DLD1 (cell line): ENCODE data around the gene SPATA6.
"Not testable (repeated sequence)": the region's sequence is repeated elsewhere in the genome, so short reads cannot be mapped to it uniquely, and the experiment has no call there.

Source experiments
- in situ Hi-C: cut with HindIII; loops from 2 replicates; pipeline ENCODE4 v1.10.0; 2017; ENCODE audit warnings: low sequenced_read_pairs

The SPATA6 gene

GRCh38 chr1:48462716-48463302, 9.2 kb downstream of the SPATA6 start:
- in situ Hi-C loops, result no loop called here

GRCh38 chr1:48450505-48450904, 21.5 kb downstream of the SPATA6 start:
- in situ Hi-C loops, result no loop called here

- in situ Hi-C loops, result no loop called here
These were observed 23.1 kb downstream of the SPATA6 start for GRCh38 chr1:48448932-48449331.

- in situ Hi-C loops, result not testable (repeated sequence)
These were observed 27.8 kb downstream of the SPATA6 start for GRCh38 chr1:48444186-48444585.

GRCh38 chr1:48442864-48443619, 29.0 kb downstream of the SPATA6 start:
- in situ Hi-C loops, result no loop called here

- in situ Hi-C loops, result not testable (repeated sequence)
These were observed 31.2 kb downstream of the SPATA6 start for GRCh38 chr1:48440786-48441185.

GRCh38 chr1:48439380-48439779, 32.6 kb downstream of the SPATA6 start:
- in situ Hi-C loops, result no loop called here

GRCh38 chr1:48437379-48437778, 34.6 kb downstream of the SPATA6 start:
- in situ Hi-C loops, result not testable (repeated sequence)

- in situ Hi-C loops, result not testable (repeated sequence)
These were observed 36.5 kb downstream of the SPATA6 start for GRCh38 chr1:48435312-48436002.

- in situ Hi-C loops, result no loop called here
These were observed 41.2 kb downstream of the SPATA6 start for GRCh38 chr1:48430832-48431231.

- in situ Hi-C loops, result no loop called here
These were observed 50.0 kb downstream of the SPATA6 start for GRCh38 chr1:48422009-48422408.

GRCh38 chr1:48418742-48419141, 53.3 kb downstream of the SPATA6 start:
- in situ Hi-C loops, result no loop called here

GRCh38 chr1:48415050-48415449, 57.0 kb downstream of the SPATA6 start:
- in situ Hi-C loops, result no loop called here

- in situ Hi-C loops, result no loop called here
These were observed 57.7 kb downstream of the SPATA6 start for GRCh38 chr1:48414264-48414663.

GRCh38 chr1:48405940-48406339, 66.1 kb downstream of the SPATA6 start:
- in situ Hi-C loops, result no loop called here

GRCh38 chr1:48405400-48405799, 66.6 kb downstream of the SPATA6 start:
- in situ Hi-C loops, result no loop called here

GRCh38 chr1:48402599-48402998, 69.4 kb downstream of the SPATA6 start:
- in situ Hi-C loops, result no loop called here

- in situ Hi-C loops, result no loop called here
These were observed 75.8 kb downstream of the SPATA6 start for GRCh38 chr1:48396208-48396607.

- in situ Hi-C loops, result no loop called here
These were observed 80.1 kb downstream of the SPATA6 start for GRCh38 chr1:48391926-48392325.

- in situ Hi-C loops, result no loop called here
These were observed 84.6 kb downstream of the SPATA6 start for GRCh38 chr1:48387409-48387808.

GRCh38 chr1:48374785-48375184, 97.2 kb downstream of the SPATA6 start:
- in situ Hi-C loops, result no loop called here

- in situ Hi-C loops, result no loop called here
These were observed 100.4 kb downstream of the SPATA6 start for GRCh38 chr1:48371598-48371997.
